ENCODE results near the gene GLYATL3.

DNA sequence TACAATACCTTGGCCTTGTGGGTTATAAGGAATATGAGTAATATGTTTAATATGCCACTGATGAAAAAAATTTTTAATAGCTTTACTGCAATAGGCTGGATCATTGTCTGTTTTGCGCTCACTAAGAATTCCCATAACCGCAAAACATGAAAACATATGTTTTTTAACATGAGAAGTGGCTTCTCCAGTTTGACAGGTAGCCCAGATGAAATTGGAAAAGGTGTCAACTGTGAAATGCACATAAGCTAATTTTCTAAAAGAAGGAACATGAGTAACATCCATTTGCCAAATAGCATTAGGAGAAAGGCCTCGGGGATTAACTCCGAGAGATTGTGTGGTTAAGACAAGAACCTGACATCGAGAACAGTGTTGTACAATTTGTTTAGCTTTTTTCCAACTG, 4.9 kb downstream of the GLYATL3 start:
- TF ChIP-seq, protein P1, sequence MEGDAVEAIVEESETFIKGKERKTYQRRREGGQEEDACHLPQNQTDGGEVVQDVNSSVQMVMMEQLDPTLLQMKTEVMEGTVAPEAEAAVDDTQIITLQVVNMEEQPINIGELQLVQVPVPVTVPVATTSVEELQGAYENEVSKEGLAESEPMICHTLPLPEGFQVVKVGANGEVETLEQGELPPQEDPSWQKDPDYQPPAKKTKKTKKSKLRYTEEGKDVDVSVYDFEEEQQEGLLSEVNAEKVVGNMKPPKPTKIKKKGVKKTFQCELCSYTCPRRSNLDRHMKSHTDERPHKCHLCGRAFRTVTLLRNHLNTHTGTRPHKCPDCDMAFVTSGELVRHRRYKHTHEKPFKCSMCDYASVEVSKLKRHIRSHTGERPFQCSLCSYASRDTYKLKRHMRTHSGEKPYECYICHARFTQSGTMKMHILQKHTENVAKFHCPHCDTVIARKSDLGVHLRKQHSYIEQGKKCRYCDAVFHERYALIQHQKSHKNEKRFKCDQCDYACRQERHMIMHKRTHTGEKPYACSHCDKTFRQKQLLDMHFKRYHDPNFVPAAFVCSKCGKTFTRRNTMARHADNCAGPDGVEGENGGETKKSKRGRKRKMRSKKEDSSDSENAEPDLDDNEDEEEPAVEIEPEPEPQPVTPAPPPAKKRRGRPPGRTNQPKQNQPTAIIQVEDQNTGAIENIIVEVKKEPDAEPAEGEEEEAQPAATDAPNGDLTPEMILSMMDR (conservative IDR thresholded peaks at IDR 0.05; ENCODE audit: low read length), result no peak
- TF ChIP-seq EZH2phosphoT487 (IDR thresholded peaks at IDR 0.05; ENCODE audit: borderline replicate concordance), result no peak
